ENCODE measurements around the gene TNF.

The TNF gene

DNA sequence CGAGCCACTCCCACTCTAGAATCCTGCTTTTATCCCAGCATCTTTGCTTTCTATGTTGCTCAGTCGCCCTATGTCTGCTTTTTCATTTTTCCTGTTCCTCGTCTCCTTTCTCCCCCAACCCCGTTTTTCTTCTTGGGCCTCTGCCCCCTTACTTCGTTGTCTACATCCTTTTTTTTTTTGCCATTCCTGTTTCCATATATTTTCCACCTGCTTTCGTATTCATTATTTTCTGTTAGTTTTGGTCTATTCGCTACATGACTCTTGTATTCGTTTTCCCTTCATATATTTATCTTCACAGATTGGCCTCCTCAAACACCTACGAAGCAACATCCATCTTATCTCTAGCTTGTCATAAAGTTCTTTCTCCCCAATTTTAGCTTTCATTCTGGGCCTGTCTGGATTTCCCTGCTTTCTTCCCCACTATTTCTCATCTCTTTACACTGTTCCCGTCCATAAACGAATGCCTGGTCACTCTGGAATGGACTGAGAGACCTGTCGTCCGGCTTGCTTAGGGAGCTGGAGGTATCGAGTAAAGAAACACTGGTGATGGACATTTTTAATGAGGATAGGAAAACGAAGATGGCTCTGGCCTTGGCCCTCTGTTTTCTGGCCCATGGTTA lies 46.1 kb downstream of the TNF start:
- TF ChIP-seq, protein P1, sequence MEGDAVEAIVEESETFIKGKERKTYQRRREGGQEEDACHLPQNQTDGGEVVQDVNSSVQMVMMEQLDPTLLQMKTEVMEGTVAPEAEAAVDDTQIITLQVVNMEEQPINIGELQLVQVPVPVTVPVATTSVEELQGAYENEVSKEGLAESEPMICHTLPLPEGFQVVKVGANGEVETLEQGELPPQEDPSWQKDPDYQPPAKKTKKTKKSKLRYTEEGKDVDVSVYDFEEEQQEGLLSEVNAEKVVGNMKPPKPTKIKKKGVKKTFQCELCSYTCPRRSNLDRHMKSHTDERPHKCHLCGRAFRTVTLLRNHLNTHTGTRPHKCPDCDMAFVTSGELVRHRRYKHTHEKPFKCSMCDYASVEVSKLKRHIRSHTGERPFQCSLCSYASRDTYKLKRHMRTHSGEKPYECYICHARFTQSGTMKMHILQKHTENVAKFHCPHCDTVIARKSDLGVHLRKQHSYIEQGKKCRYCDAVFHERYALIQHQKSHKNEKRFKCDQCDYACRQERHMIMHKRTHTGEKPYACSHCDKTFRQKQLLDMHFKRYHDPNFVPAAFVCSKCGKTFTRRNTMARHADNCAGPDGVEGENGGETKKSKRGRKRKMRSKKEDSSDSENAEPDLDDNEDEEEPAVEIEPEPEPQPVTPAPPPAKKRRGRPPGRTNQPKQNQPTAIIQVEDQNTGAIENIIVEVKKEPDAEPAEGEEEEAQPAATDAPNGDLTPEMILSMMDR (IDR thresholded peaks at IDR 0.05; ENCODE audit: insufficient read depth, low read depth, low read length, missing control alignments), result no peak
- peak overlapping the region; percentile 82 for H3K4me3 ChIP-seq (ENCODE audit: low read length)
- DNase-seq (ENCODE audit: low read depth), result no peak

DNA sequence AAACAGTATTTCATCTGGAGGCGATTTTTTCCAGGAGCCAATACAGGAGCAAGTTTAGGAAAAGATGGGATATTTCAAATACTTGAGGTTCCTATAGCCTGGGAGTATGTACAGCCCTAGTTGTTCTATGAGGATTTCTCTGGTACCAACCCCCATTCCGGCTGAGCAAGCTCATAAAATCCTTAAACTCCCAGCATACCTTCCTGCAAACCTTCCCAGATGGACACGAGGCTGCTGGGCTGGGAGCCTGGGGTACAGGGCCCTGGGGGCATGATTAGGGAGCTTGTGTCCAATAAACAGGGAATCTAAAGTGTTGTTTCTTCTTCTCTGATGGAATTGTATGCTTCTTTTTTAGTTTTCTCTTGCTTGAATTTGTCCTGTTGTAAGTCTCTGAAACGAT lies 46.6 kb downstream of the TNF start:
- peak; percentile 25 for DNase-seq (ENCODE audit: low read depth)
- TF ChIP-seq, protein P1 (IDR thresholded peaks at IDR 0.05; ENCODE audit: insufficient read depth, low read depth, low read length, missing control alignments), result no peak
- H3K4me3 ChIP-seq (ENCODE audit: low read length), result peak overlapping the region; percentile 82

DNA sequence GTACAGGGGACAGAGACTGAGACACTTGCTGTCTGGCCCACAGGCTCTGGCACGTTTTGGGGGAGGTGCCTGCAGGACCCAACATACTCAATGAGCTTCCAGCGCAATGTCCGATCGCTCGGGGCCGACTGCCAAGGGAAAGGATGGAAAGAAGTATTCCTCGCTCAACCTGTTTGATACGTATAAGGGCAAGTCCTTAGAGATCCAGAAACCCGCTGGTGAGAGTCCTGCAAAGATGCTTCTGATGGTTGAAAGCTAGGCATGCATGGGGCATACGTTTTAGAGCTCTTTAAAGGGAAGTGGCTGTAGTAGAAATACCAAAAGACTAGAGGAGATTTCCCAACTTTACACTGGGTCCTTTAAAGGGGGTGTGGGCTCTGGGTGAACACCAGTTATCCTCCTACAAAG lies 47.3 kb downstream of the TNF start:
- TF ChIP-seq, protein P1 (IDR thresholded peaks at IDR 0.05; ENCODE audit: insufficient read depth, low read depth, low read length, missing control alignments), result no peak

DNA sequence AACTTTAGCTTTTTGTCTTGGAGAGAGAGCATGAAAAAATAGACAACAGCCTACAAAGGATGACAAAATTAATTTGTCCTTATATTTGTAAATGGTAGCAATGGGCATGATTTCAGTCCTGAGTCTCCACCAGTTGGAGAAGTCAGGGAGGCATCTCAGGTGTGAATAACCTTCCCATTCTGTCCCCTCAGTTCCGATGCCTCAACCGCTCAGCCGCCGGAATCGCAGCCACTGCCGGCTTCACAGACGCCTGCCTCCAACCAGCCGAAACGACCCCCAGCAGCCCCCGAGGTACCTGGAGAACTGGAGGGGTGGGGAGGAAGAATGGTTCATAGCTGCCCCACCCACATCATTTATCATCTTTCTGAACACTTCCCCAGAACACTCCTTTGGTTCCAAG lies 48.7 kb downstream of the TNF start:
- TF ChIP-seq, protein P1 (IDR thresholded peaks at IDR 0.05; ENCODE audit: insufficient read depth, low read depth, low read length, missing control alignments), result no peak
- no peak overlapping the region for H3K4me3 ChIP-seq (ENCODE audit: low read length)
- no peak for DNase-seq (ENCODE audit: low read depth)

More for the DNA sequence above, 47.3 kb downstream of the TNF start:
- DNase-seq (ENCODE audit: low read depth), result peak; percentile 76
- peak overlapping the region; percentile 82 for H3K4me3 ChIP-seq (ENCODE audit: low read length)

DNA sequence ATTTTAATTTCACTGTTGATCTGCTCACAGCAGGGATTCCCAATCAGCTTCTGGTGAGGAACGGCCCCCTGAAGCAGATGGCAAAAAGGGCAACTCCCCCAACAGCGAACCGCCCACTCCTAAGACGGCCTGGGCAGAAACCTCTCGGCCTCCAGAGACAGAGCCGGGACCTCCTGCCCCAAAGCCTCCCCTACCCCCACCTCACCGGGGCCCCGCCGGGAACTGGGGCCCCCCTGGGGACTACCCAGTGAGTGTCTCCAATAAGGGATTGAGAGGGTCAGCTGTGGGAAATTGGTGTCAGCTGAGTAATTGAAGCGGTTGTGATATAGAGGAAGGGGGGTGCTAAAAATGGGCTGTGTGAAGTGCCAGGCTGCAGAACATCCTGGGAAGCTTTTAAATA lies 51.6 kb downstream of the TNF start:
- H3K4me3 ChIP-seq (ENCODE audit: low read length), result no peak overlapping the region
- DNase-seq (ENCODE audit: low read depth), result no peak
- TF ChIP-seq, protein P1 (IDR thresholded peaks at IDR 0.05; ENCODE audit: insufficient read depth, low read depth, low read length, missing control alignments), result no peak

DNA sequence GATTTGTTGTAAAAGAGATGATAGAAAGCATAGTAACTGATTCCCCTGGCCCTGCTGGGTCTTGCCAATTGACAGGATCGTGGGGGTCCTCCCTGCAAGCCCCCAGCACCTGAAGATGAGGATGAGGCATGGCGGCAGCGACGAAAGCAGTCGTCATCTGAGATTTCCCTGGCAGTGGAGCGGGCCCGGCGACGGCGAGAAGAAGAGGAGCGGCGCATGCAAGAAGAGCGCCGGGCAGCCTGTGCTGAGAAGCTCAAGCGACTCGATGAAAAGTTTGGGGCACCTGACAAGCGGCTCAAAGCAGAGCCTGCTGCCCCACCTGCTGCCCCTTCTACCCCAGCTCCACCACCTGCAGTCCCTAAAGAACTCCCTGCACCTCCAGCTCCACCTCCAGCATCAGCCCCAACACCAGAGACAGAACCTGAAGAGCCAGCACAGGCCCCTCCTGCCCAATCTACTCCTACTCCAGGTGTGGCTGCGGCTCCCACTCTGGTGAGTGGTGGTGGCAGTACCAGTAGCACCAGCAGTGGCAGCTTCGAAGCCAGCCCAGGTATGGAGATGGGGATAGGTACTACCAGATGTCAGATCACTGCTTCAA lies 52.4 kb downstream of the TNF start:
- no peak overlapping the region for H3K4me3 ChIP-seq (ENCODE audit: low read length)
- no peak for DNase-seq (ENCODE audit: low read depth)
- TF ChIP-seq, protein P1 (IDR thresholded peaks at IDR 0.05; ENCODE audit: insufficient read depth, low read depth, low read length, missing control alignments), result no peak

Measured in epithelial cell of esophagus (primary cell).